Central memory CD4-positive, alpha-beta T cell (primary cell): ENCODE data around the gene IL1RAPL2.
"Not testable (repeated sequence)": the region's sequence is repeated elsewhere in the genome, so short reads cannot be mapped to it uniquely, and the experiment has no call there.

ENCODE experiments used
- DNase-seq: peaks from one replicate; pipeline ENCODE4 v3.0.0; 2022

The IL1RAPL2 gene

GRCh38 chrX:105645667-105646357, 1079.8 kb downstream of the IL1RAPL2 start:
- DNase-seq = no peak

DNA sequence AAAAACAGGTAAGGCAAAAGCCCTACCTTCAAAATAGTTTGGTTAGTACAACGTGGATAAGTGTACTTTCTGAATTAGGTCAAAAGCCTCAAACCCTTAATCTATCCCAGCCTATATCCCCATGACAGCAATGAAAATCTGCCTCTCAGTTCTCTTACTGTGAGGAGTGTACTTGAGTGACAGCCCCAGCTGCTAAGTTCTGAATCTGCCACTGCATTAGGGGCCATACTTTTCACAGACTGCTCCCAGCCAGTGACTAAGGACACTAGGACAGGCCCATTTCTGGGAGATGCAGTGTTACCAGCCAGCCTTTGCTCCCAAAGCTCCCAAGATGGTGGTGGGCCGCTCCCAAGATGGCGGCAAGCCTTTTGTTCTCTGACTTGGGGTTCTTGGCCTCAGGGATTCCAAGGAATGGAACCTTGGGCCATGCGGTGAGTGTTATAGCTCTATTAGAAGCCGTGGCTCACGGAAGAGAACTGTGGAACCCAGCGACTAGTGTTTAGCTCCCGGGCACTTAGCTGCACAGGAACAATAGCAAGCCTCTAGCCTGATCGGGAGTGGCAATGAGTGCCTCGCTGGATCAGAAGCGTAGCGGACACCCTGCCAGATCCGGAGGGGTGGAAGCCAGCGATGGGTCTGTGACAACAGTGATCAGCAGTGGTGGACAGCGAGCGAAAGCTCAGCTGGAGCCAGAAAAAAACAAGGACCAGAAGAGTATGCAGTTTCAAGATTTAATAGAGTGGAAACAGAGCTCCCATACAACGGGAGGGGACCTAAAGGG, 1080.8 kb downstream of the IL1RAPL2 start:
- no peak for DNase-seq

GRCh38 chrX:105647749-105648148, 1081.8 kb downstream of the IL1RAPL2 start:
- DNase-seq = no peak

GRCh38 chrX:105648732-105649131, 1082.7 kb downstream of the IL1RAPL2 start:
- DNase-seq = no peak

GRCh38 chrX:105650577-105650976, 1084.6 kb downstream of the IL1RAPL2 start:
- no peak for DNase-seq

GRCh38 chrX:105650986-105651385, 1085.0 kb downstream of the IL1RAPL2 start:
- no peak for DNase-seq

DNA sequence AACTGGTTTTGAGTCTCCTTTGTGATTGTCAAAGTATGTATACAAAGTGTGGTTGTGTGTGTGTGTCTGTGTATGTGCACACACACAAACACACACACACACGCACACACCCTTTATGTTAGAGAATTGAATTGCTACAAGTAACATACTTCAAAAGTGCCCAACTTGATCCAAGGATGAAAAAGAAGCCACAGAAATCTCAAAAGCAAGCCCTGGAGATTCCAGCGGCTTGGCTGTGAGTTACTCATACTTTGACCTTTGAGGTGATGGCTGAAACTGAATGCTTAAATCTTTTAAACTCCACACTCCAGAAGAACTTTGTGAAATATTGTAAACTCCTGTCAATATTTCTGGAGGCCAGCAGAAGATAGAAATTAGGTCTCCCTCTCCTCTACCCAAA, 1087.9 kb downstream of the IL1RAPL2 start:
- no peak for DNase-seq

- DNase-seq = no peak
Observed at GRCh38 chrX:105658136-105658535, 1092.1 kb downstream of the IL1RAPL2 start.

GRCh38 chrX:105662248-105662647, 1096.2 kb downstream of the IL1RAPL2 start:
- no peak for DNase-seq

- DNase-seq = no peak
Observed at GRCh38 chrX:105664243-105664642, 1098.2 kb downstream of the IL1RAPL2 start.

GRCh38 chrX:105684288-105684687, 1118.3 kb downstream of the IL1RAPL2 start:
- DNase-seq = not testable (repeated sequence)

GRCh38 chrX:105694839-105695238, 1128.8 kb downstream of the IL1RAPL2 start:
- no peak for DNase-seq

- DNase-seq = no peak
Observed at GRCh38 chrX:105695451-105695850, 1129.5 kb downstream of the IL1RAPL2 start.

DNA sequence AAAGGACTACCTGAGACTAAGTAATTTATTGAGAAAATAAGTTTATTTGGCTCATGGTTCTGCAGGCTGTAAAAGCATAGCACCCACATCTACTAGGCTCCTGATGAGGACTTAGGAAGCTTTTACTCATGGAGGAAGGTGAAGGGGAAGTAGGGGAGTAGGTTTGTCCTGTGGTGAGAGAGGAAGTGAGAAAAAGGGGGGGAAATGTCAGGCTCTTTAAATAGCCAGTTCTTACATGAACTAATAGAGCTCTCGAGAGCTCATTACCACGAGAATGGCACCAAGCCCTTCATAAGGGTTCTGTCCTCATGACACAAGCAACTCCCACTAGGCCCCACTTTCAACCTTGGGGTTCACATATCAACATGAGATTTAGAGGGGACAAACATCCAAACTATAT, 1130.9 kb downstream of the IL1RAPL2 start:
- no peak for DNase-seq

DNA sequence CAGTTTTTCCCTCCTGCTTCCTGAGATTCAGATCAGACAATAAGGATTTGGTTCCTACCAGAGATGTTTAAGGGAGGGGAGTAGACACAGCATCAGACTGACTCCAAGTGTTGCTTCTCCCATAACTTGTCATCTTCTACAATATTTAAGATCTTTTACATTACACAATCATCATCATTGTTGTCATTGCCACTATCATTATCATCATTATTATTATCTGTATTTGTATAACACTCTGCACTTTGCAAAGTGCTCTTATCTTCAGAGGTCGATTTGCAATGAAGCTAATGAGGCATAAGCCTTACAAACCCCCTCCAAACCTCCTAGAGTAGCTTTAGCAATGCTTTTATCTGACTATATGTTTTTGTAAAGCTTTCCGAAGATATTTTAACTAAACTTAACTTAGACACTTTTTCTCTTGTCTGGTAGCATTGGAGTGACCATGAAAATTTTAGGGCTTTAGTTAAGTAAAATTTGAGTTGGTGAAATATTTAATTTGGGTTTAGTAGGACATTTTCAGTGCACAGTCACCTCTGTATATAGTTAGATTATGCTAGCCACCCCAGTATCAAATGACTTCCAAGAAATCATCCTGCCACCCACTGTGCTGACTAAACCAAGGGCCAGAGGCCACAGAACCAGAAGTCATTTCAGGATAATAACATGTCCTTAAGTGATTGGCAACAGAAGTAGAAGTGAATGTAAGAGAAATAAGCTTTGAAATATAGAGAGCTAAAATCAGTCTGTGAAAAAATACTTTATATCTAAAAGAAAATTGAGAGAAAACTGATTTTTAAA, 1132.2 kb downstream of the IL1RAPL2 start:
- DNase-seq = no peak

DNA sequence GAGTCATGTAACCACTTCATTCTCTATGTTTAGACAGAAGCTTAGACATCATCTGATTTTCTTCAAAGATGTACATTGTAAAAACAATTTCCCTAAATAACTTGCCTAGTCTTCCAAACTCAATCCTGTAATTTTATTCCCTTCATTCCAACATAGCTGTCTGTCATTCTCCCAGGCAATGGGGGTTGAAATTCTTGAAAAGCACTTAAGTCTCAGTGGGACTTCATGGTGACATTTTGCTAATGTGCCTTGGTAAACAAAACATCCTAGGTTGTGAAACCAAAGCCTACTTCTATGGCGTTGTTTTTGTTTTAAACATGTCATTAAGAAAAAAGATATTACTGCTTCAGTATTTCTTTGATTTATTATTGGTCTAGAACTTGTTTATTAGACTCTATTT, 1134.3 kb downstream of the IL1RAPL2 start:
- no peak for DNase-seq

DNA sequence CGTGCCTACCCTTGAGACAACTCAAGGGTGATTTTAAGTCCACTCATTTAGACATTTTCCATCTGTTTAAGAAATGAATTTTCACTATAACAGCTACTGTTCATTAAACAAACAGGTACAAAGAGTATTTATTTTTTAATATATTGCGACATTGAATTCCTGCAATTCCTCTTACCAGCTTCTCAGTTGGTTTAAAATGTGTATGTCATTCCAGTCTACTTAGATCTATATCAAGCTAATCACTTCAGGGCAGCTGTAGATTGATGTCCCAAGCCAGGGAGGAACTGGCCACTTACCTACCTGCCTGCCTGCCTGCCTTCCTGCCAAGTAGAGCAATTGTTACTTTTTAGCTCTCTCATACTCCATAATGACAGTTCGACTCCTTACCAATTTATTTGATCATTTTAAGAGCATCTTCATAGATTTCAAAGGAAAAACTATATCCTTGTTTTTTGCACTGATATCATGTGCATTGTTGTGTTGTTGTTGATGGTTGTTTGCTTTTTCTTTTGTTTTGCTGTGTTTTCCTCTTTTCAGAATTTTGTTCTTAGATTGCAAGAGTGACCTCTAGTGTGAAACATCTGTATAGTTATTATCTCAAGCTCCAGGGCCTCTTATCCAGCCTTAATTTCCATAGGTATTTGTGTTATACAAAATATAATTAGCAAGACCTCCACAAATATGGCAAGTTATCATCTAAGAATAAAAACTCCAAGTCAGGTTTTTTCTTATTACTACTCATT, 1135.5 kb downstream of the IL1RAPL2 start:
- DNase-seq = no peak

DNA sequence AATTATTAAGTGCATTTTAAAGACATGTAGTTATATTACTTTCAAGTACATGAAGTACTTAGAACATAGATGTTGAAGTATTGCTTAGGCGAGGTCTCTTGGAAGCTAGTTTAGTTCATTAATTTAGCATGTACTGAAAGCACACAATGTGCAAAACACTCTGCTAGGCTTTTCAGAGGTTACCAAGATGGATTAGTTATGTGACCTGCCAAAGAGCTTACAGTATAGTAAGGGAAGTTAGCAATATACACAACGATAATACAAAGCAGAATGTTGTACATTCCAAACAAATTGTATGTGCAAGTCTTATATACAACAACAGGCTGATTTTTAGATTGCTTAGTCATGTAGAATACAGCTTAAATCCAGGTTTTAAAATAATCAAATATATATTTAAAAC, 1137.9 kb downstream of the IL1RAPL2 start:
- no peak for DNase-seq

GRCh38 chrX:105706041-105706440, 1140.0 kb downstream of the IL1RAPL2 start:
- no peak for DNase-seq

DNA sequence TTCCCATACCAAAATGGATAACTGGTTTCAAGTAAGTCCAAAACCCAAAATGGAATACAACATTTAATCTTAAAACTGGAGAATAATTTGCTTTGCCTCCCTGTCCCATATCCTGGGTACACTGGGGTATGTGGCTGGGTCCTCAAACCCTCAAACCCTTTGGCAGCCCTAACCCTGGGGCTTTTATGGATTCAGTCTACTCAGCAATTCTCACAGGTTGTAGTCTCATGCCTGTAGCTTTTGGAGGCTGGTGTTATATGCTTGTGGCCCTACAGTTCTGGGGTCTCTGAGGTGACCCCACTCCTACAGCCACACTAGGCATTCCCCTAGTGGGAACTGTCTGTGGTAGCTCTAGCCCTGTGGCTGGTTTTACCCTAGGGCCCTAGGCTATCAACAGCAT, 1145.8 kb downstream of the IL1RAPL2 start:
- no peak for DNase-seq

GRCh38 chrX:105715746-105716145, 1149.7 kb downstream of the IL1RAPL2 start:
- no peak for DNase-seq

DNA sequence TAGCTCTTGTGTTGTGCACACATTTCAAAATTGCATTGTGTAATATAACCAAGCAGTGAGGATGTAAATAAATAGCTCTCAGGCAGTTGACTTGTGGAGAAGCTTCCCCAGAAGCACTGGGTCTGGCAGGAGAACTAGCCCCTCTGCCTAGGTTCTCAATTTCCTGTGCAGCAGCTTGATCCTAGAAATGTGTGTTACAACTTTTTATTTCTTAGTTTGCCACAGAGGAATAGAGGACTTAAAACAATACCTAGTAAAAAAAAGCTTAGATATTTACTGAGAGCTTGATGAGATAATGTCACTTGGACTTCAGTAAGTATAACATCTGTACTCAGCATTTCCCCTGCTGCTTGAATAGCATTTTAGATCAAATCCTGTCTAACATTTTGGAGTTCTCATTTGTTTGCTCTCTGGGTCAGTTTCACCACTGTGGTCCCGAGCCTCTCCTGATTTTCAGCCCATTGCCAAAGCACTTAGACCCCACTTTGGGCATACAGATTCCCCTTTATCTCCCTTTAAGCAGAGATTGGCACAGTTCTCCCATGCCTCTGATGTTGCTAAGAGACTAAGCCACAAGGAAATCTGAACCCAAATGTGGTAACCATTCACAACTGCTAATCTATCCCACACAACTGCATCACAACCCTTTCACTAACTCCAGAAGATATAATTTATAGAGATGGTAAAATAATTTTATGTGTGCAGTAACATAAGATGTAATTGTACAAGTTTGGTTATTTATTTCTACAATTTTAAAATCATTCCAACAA, 1158.2 kb downstream of the IL1RAPL2 start:
- DNase-seq = no peak
